DMS114 treated with DMSO at 0.1 percent for 48 hours (cell line): ENCODE measurements around the gene AMER3.
"Not testable (repeated sequence)": the region's sequence is repeated elsewhere in the genome, so short reads cannot be mapped to it uniquely, and the experiment has no call there.

ENCODE experiments used
- DNase-seq: peaks from one replicate; lab custom pipeline; 2025; ENCODE audit not compliant: unreplicated experiment; lab: John Stamatoyannopoulos, UW

The AMER3 gene

GRCh38 chr2:130755256-130756052, at the start of gene AMER3:
TSS of gene AMER3 (plus strand) at chr2:130755540. CDS start at chr2:130762073, 6,533 bp downstream.
- no peak for DNase-seq

GRCh38 chr2:130714795-130715194, 40.5 kb upstream of the AMER3 start:
- DNase-seq, result not testable (repeated sequence)

- no peak for DNase-seq
Measured at GRCh38 chr2:130720036-130720435, 35.3 kb upstream of the AMER3 start.

- DNase-seq, result no peak
Measured at GRCh38 chr2:130720528-130720927, 34.8 kb upstream of the AMER3 start.

DNA sequence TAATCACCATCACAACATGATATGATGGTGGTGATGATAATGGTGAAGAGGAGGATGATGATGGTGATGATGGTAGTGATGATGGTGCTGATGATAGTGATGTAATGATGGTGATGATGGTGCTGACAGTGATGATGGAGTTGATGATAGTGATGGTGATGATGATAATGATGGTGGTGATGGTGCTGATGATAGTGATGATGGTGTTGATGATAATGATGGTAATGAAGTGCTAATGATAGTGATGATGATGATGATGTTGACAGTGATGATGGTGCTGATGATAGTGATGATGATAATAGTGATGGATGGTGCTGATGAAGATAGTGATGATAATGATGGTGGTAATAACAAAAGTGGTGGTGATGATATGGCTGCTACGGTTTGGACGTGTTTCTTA, 30.9 kb upstream of the AMER3 start:
- no peak for DNase-seq

GRCh38 chr2:130726614-130727180, 28.6 kb upstream of the AMER3 start:
- DNase-seq, result no peak

DNA sequence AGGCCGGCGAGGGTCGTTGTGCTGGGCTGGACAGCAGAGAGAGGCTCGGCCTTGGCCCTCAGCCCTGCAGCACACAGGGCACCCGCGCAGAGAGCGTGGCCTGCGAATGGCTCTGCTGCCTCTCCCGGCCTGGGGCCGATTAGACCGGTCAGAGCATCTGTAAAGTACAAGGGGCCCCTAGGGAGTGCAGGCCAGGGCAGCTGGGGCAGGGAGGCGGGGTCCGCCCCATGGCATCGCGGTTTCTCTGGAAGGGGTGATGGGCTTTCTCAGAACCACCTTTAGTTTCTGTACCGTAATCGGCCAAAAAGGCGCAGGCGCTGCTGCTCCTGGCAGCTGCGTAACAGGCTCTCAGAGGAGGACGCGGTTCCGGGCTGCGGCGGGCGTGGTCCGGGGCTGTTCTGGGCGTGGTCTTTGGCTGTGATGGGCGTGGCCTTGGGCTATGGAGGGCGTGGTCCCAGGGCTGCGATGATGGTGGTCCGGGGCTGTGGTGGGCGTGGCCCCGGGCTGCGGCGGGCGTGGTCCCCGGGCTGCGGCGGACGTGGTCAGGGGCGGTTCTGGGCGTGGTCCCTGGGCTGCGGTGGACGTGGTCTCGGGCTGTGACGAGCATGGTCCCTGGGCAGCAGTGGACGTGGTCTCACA, 27.9 kb upstream of the AMER3 start:
- DNase-seq, result peak; percentile 78

GRCh38 chr2:130728007-130728454, 27.3 kb upstream of the AMER3 start:
- DNase-seq, result no peak

DNA sequence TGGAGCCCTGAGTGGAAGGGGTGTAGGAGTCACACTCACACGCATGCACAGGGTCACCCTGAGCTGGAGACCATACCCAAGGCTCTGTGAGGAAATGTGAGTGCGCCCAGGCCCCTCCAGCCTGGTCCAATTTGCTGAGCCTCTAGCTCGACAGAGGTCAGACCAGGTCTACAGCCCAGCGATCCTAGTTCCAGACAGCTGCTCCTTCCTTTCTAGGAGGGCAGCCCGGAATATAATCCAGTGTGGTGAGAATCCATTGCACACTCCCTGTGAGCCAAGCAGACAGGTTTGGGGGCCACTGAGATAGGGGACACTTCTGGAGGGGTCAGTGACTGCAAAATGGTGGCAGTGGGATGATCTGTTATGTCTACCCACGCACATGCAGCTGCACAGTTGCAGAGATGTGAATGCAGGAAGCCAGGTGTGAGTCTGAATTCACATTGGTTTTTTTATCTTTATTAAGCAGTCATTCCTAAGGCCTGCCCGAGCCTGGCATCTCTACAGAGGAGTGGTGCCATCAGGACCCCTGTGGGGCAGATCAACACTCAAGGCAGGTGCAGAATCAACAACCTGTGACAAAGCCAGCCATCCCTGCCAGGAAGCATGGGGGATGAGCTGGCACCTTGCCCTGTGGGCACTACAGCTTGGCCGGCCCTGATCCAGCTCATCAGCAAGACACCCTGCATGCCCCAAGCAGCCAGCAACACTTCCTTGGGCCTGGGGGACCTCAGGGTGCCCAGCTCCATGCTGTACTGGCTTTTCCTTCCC, 26.6 kb upstream of the AMER3 start, which contains the start of gene GPR148:
Gene GPR148, plus strand, starts transcription at position 522 of the 768 bp plus-strand sequence. Its CDS starts 82 bp downstream, at position 604.
- DNase-seq, result no peak

DNA sequence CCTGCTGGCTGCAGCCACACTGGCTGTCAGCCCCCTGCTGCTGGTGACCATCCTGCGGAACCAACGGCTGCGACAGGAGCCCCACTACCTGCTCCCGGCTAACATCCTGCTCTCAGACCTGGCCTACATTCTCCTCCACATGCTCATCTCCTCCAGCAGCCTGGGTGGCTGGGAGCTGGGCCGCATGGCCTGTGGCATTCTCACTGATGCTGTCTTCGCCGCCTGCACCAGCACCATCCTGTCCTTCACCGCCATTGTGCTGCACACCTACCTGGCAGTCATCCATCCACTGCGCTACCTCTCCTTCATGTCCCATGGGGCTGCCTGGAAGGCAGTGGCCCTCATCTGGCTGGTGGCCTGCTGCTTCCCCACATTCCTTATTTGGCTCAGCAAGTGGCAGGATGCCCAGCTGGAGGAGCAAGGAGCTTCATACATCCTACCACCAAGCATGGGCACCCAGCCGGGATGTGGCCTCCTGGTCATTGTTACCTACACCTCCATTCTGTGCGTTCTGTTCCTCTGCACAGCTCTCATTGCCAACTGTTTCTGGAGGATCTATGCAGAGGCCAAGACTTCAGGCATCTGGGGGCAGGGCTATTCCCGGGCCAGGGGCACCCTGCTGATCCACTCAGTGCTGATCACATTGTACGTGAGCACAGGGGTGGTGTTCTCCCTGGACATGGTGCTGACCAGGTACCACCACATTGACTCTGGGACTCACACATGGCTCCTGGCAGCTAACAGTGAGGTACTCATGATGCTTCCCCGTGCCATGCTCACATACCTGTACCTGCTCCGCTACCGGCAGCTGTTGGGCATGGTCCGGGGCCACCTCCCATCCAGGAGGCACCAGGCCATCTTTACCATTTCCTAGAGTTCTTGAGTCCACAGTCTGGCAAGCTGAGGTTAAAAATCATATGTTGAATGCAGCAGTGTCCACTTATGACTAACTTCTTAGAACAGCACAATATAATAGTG, 25.7 kb upstream of the AMER3 start:
- DNase-seq, result no peak

DNA sequence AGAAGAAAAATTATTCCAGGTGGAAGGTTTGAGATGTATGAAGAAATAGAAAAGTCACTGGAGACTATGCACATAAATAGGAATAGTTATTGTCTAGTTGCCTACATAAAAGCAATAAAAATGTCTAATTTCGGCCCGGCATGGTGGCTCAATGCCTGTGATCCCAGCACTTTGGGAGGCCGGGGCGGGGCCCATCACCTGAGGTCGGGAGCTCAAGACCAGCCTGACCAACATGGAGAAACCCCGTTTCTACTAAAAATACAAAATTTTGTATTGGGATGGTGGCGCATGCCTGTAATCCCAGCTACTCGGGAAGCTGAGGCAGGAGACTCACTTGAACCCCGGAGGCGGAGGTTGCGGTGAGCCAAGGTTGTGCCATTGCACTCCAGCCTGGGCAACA, 23.1 kb upstream of the AMER3 start:
- not testable (repeated sequence) for DNase-seq

- DNase-seq, result no peak
Measured at GRCh38 chr2:130735200-130735599, 20.1 kb upstream of the AMER3 start.

GRCh38 chr2:130736487-130736886, 18.9 kb upstream of the AMER3 start:
- no peak for DNase-seq

DNA sequence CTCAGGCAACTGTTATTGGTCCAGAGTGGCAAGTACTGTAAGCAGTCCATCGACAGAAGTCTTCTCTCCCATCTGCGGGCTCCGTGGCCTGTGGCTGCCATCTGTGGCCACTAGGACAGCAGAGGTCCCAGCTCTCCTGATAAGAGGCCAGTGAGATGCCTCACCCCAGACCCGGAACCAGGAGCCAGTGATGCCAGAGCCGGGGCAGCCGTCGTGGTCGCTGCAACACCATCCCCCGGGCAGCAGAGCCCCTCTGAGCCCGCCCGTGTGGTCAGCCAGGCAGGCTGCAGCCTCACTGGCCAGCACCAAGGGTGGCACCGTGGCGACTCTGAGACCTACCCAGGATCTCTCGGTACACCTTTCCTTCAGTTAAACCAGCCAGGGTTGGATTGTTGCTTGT, 17.7 kb upstream of the AMER3 start:
- DNase-seq, result no peak

DNA sequence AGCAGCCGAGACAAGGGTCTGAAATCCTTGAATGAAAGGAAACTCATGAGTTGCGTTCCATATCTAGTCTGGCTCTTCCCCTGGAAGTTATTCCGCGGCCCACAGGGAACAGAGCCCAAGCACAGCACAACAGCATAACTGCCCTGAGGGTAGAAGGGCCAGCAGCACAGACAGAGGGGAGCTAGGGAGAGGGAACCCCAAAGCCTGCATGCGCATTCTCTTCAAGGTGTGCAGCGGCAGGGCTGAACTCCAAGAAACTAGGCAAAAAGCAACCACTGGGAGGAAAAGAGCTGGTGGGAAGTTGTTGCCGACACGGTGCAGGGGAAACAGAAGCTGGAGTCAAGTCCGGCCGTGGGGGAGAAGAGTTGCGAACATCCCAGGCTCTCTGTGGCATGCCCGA, 14.7 kb upstream of the AMER3 start:
- no peak for DNase-seq

GRCh38 chr2:130743278-130743677, 12.1 kb upstream of the AMER3 start:
- no peak for DNase-seq

DNA sequence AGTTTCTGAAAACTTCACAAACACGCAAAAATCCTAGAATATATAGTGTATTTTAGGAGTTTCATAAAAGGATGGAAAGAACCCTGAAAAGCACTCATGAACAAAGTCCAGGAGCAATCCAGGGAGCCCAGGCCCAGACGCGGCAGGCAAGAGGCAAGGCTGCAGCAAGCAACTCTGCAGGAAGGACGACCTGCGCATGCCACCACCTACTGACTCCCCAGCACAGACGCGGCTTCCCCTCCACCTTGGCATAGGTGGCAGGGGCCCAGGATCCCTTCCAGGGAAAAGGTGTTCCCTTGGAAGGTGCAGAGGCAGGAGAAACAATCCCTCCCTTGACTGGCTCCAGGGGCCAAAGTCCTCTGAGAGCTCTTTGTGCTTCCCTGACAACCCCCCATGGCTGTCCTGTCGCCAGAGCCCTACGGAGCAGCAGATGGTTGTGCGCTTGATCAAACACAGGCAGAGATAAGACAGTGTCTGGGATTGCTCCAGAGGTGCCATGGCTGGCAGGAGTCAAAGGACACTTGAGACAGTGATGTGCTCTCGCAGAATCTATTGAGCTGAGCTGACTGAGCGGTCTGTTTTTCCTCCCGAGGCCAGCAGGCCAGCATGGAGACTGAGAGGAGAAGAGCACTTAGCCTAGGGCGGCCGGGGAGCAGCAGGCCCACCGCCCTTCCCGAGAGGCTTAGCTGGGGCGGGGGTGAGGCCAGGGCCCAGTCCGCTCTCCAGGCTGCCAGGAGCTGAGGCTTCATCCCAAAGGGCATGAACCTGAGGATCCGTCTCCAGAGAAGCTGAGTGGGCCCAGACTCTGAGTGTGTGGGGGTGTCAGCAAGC, 10.8 kb upstream of the AMER3 start:
- DNase-seq, result no peak

DNA sequence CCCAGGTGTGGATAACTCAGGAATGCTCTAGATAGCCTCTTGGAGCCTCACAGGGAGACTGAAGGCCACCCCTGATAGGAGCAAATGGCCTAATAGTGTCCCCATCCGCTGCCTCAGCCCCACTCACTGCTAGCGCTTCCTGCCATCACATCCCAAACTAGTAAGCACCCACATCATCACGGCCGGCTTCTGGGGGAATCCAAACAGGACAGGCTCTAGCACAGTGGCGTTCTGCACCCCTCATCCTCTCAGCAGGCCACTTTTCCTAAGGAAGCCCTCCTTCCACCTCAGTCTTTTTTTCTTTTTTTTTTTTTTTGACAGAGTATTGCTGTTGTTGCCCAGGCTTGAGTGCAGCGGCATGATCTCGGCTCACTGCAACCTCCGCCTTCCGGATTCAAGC, 6.3 kb upstream of the AMER3 start:
- no peak for DNase-seq

DNA sequence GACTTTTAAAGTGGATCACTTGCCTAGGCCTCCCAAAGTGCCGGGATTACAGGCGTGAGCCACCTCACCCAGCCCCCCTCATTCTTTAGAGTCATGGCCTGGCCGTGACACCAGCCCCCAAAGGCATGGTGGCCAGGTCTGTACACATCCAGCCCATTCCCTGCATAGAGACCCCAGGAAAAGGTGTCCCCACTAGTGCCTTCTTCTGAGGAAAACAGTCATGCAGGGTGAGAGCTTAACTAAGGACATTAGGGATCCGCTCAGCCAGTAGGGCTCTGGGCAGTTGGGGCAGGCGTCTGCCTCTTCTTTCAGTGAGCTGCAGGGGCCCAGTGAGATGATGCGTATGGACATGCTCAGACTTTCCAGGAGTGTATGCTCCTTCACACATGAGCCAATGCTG, 5.7 kb upstream of the AMER3 start:
- DNase-seq, result no peak
